IPS DF 19.7 (cell line): Measurements from ENCODE around the gene SETD2.
"Not testable (repeated sequence)": the region's sequence is repeated elsewhere in the genome, so short reads cannot be mapped to it uniquely, and the experiment has no call there.

ENCODE experiments used
- DNase-seq: peaks from one replicate; pipeline ENCODE4 v3.0.0-alpha.2; 2013; ENCODE audit warnings: low read depth, low spot score

The SETD2 gene, protein sequence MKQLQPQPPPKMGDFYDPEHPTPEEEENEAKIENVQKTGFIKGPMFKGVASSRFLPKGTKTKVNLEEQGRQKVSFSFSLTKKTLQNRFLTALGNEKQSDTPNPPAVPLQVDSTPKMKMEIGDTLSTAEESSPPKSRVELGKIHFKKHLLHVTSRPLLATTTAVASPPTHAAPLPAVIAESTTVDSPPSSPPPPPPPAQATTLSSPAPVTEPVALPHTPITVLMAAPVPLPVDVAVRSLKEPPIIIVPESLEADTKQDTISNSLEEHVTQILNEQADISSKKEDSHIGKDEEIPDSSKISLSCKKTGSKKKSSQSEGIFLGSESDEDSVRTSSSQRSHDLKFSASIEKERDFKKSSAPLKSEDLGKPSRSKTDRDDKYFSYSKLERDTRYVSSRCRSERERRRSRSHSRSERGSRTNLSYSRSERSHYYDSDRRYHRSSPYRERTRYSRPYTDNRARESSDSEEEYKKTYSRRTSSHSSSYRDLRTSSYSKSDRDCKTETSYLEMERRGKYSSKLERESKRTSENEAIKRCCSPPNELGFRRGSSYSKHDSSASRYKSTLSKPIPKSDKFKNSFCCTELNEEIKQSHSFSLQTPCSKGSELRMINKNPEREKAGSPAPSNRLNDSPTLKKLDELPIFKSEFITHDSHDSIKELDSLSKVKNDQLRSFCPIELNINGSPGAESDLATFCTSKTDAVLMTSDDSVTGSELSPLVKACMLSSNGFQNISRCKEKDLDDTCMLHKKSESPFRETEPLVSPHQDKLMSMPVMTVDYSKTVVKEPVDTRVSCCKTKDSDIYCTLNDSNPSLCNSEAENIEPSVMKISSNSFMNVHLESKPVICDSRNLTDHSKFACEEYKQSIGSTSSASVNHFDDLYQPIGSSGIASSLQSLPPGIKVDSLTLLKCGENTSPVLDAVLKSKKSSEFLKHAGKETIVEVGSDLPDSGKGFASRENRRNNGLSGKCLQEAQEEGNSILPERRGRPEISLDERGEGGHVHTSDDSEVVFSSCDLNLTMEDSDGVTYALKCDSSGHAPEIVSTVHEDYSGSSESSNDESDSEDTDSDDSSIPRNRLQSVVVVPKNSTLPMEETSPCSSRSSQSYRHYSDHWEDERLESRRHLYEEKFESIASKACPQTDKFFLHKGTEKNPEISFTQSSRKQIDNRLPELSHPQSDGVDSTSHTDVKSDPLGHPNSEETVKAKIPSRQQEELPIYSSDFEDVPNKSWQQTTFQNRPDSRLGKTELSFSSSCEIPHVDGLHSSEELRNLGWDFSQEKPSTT (N-terminal part only)

DNA sequence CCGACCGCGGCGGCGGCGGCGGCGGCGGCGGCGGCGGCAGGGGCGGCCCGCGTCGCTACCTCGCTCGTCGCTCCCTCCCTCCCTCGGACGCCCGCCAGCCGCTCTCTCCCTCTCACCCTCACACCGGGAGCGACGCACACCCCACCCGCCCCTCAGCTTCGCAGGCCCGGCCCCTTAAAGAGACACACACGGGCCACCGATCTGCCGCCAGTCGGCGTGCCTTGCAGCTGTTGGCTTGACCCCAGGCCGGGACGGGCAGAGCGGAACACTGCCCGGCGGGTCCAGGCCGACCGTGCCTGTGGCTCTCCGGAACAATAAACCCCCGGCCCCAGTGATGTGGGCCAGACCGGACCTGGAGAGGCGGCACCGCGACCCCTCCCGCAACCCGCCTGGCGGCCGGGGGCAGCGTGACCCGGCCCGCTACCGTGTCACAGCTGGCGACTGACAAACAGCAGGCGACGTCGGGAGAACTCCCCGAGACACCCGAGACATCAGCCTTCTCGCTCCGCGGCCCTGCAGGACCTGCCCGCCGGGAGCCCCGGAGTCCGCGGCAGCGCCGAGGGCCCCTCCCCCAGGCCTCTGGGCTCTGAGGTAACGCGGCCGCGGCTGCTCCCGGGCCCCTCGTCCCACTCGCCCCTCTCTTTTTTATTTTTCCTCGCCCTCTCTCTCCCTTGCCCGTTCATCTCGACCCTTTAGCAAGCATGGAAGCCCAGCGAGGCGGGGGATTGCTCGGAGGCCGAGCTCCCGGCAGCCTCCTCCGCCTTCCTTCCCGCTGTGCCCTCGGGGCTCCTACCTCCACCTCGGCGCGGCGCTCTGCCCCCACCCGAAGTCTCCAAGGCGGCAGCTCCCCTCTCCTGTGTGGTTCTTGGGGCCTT is at the start of gene SETD2:
TSS of gene SETD2 (minus strand) at position 107 of the 875 bp plus-strand sequence. CDS start 189 bp downstream, outside the sequence.
- peak; percentile 54 for DNase-seq

- no peak for DNase-seq
Measured at GRCh38 chr3:47210863-47211405, 47.0 kb upstream of the SETD2 start.

- DNase-seq, result not testable (repeated sequence)
Measured at GRCh38 chr3:47206022-47206421, 42.1 kb upstream of the SETD2 start.

DNA sequence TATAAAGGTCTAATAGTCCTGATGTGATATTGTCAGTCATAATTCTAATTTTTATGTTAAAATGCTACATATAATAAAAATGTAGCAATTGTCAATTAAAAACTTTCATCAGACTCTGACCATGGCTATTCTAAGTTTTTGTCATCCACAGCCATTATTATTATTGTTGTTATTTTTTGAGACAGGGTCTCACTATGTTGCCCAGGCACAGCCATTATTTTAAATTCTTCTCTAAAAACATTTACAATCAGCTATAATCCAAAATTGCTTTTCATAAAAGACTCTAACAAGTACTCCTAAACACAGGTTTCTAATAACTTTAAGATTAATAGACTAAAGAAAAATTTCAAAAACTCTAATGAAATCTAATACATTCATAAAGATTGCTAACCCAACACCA is 41.0 kb upstream of the SETD2 start:
- no peak for DNase-seq

DNA sequence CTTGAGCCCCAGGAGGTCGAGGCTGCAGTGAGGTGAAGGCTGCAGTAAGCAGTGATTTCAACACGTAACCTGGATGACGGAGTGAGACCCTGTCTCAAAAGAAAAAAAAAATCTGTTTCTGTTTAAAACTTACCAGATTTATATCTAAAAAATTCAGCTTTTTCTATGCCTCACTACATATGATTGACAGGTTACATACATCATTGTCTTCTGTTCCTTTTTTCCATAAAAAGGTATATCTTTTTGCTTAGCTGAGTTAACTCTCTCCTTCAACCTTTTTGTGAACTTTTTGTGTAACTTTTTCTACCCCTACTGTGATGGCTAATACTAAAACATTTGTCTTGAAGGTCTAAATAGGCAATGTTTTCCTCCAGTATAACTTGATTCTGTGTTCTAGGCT is 38.6 kb upstream of the SETD2 start:
- DNase-seq, result no peak

GRCh38 chr3:47197287-47197686 is 33.4 kb upstream of the SETD2 start:
- DNase-seq, result no peak

DNA sequence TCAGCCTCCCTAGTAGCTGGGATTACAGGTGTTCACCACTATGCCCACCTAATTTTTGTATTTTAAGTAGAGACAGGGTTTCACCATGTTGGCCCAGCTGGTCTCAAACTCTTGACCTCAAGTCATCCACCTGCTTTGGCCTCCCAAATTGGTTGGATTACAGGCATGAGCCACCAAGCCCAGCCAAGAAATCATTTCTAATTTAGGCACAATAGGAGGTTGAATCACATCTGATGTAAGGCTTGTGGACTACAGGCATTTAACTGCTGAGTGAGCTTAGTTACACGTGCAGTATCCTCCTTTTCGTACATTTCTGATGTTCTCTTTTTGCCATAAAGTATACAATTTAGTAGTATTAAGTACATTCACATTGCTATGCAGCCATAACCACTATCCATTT is 31.1 kb upstream of the SETD2 start:
- DNase-seq, result no peak

GRCh38 chr3:47193871-47194859 is 30.3 kb upstream of the SETD2 start:
- DNase-seq, result no peak

DNA sequence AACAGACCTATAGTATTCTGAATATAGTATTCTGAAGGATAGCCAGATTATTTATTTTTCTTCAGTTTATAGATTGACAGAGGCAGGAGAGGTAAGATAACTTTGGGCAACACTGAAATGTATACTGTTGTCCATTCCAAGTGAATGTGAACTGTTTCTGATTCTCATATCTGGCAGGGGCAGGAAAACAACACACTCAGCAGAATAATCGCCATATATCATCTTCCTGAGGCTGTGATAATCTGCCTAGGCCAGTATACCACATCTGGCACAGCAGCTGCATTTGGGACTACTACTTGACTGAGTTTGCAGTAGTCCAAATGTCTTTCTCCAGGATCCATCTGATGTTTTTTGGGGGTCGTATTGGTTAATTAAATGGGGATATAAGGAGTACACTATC is 22.4 kb upstream of the SETD2 start:
- no peak for DNase-seq

DNA sequence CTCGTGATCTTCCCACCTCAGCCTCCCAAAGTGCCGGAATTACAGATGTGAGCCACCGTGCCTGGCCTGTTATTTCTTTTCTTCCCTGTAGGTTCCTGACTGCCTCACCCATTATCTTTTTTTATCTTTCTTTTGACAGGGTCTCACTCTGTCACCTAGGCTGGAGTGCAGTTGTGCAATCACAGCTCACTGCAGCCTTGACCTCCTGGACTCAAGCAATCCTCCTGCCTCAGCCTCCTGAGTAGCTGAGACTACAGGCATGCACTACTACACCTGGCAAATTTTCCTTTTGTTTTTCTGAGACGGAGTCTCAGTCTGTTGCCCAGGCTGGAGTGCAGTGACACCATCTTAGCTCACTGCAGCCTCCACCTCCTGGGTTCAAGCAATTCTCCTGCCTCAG is 17.8 kb upstream of the SETD2 start:
- not testable (repeated sequence) for DNase-seq

DNA sequence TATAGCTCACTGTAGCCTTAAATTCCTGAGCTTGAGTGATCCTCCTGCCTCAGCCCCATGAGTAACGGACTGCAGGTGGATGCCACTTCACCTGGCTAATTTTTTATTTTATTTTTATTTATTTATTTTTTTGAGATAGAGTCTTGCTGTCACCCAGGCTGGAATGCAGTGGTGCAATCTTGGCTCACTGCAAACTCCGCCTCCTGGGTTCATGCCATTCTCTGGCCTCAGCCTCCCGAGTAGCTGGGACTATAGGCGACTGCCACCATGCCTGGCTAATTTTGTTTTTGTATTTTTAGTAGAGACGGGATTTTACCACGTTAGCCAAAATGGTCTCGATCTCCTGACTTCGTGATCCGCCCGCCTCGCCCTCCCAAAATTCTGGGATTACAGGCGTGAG is 16.1 kb upstream of the SETD2 start:
- not testable (repeated sequence) for DNase-seq

- no peak for DNase-seq
Measured at GRCh38 chr3:47176582-47176981, 12.7 kb upstream of the SETD2 start.

DNA sequence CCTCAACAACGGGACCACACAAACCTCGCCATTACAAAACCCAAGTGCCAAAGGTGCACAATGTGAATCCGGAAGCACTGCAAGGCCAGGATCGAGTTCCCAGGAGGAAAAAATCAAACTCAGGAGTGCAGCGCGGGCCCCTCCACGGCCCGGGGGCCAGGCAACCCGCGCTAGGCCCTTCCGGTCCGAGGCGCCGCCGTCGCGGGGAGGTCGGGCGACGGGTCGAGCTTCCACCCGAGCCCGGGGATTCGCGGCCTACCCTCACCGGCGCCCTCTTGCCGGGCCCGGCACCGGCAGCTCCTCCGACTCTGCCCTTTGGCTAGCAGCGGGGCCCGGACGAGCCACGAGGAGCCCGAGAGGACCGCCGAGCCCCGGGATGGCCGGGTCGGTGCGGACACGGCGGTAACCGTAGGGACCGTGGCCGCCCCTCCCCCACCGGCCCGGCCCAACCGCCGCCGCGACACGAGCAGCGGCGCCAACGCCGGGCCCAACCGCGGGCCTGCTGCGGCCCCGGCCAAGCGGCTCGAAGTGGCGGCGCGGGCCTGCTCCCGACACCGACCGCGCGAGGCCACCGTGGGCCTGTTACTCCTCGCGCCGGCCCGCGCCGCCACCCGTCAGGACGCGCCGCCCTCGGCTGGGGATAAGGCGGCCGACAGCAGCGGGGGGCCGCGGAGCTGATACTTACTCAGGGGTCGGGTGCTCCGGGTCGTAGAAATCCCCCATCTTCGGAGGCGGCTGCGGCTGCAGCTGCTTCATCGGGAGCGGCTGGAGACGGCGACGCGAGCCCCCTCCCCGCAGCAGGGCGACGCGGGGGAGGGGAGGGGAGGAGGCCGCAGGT is 525 bp downstream of the SETD2 start:
- no peak for DNase-seq

GRCh38 chr3:47162697-47163168 is 1.2 kb downstream of the SETD2 start:
- DNase-seq, result no peak

DNA sequence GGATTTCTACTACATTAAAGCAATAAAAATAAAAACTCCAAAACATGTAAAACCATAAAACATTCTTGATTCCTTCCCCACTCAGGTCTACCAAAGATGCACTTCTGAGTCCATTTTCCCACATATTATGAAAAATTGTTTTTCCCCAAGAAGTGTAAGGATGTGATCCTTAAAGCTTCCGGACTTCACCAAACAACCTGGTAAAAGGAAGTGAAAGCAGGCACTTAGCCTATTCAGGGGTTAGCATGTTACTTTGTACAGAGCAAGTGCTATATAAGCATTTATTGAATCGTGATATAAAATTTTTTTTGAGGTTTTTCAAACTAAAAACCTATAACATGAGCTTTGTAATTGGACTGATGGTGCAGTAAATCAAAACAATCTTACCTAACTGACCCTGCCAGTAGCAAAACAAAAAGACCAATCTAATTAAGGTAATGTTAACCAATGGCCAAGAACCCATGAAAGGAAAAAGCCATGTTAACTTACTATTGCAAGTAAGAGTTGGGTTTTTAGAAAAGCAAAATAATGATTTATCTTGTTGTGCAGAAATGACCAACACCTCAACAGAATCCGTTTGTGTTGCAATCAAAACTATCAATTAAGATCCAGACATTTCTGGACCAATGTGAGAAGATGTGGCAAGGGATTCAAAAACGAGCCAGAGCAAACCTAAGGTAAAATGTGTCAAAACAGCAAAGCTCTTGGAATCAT is 1.8 kb downstream of the SETD2 start:
- no peak for DNase-seq

GRCh38 chr3:47159820-47160219 is 4.1 kb downstream of the SETD2 start:
- DNase-seq, result no peak

DNA sequence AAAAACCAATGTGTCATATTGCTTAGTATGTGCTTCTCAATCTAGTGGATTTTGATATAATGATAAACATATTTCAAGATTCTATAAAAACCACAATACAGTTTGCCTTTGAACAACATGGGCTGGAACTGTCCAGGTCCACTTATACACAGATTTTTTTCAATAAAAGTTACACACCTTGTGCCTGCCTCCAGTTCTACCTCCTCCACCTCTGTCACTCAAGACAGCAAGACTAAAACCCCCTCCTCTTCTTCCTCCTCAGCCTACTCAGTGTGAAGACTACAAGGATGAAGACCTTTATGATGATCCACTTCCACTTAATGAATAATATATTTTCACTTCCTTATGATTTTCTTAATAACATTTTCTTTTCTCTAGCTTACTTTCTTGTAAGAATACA is 5.7 kb downstream of the SETD2 start:
- no peak for DNase-seq

- DNase-seq, result no peak
Measured at GRCh38 chr3:47156396-47156795, 7.5 kb downstream of the SETD2 start.
